Activated naive CD4-positive, alpha-beta T cell treated with anti-CD3 and anti-CD28 coated beads, Interleukin-2, amount 50 U/mL, for 72 hours (primary cell): Measurements from ENCODE around the gene LBHD1. TPM values are rescaled to one million over a fixed set of nuclear protein-coding genes. Genes with fewer than 3 reads are reported as not detected.
"Not testable (repeated sequence)": the region's sequence is repeated elsewhere in the genome, so short reads cannot be mapped to it uniquely, and the experiment has no call there.

Experiments
- ATAC-seq, 2 donors: fragments of 150-1000 bp; cut with Tn5 transposase; 2 replicates each; pipeline ENCODE4 v1.10.0; 2021; ENCODE audit warnings: mild to moderate bottlenecking in 2 of 2, moderate library complexity in 2 of 2
- DNase-seq, 2 donors: peaks; one replicate each; pipeline ENCODE4 v3.0.0; 2021 to 2022; ENCODE audit warnings: low spot score in 2 of 2
- H3K27ac Mint-ChIP-seq, 2 donors: one replicate each; pipeline ENCODE4 v1.8.0; 2022; ENCODE audit warnings: mild to moderate bottlenecking in 2 of 2, mixed read lengths in 2 of 2
- H3K36me3 Mint-ChIP-seq, 2 donors: one replicate each; pipeline ENCODE4 v1.8.0; 2022; ENCODE audit warnings: mixed read lengths in 2 of 2
- H3K9me3 Mint-ChIP-seq, 2 donors: one replicate each; pipeline ENCODE4 v1.8.0; 2022; ENCODE audit warnings: mixed read lengths in 2 of 2
- total RNA-seq, 2 donors: library from RNA; stranded (reverse); gene quantifications; one replicate each; pipeline ENCODE4 v1.2.3, GENCODE V29; 2022

LBHD1 gene
- total RNA-seq, 2 donors from 2014 or later, result 16.6 to 24.3 TPM

DNA sequence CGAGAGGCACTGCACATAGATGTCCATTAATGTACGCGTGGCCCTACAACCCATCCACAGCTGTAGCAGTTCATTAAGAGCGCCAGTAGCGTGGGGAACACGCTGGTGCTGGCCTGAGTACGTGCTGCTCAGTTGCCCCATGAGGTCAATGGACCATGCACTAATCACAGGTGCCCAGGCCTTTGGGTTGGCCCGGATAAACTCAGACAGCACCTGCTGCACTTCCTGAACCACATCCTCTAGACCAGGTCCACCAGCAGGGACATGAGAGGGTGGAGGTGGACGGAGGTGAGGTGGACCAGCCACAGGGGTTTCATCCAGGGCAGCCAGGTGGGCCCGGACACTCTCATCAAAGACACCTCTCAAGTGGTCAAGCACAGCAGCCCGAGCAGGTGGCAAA is 22.6 kb downstream of the LBHD1 start:
- H3K36me3 Mint-ChIP-seq, result peaks cover 19 to 20% of the 10 kb centered on the region in 2 donors
- no peak for DNase-seq
- H3K27ac Mint-ChIP-seq, result no peak overlapping the region
- ATAC-seq, result no peak
- no peaks in the 10 kb centered on the region for H3K9me3 Mint-ChIP-seq

- no peak for DNase-seq
- H3K36me3 Mint-ChIP-seq, result peaks cover 19 to 20% of the 10 kb centered on the region in 2 donors
- H3K9me3 Mint-ChIP-seq, result no peaks in the 10 kb centered on the region
- no peak overlapping the region for H3K27ac Mint-ChIP-seq
- ATAC-seq, result no peak
Measured at GRCh38 chr11:62648967-62649364, 23.1 kb downstream of the LBHD1 start.

GRCh38 chr11:62648185-62648966 is 23.7 kb downstream of the LBHD1 start:
- no peaks in the 10 kb centered on the region for H3K9me3 Mint-ChIP-seq
- no peak for DNase-seq
- peaks cover 18 to 19% of the 10 kb centered on the region in 2 donors for H3K36me3 Mint-ChIP-seq
- ATAC-seq, result no peak
- no peak overlapping the region for H3K27ac Mint-ChIP-seq

DNA sequence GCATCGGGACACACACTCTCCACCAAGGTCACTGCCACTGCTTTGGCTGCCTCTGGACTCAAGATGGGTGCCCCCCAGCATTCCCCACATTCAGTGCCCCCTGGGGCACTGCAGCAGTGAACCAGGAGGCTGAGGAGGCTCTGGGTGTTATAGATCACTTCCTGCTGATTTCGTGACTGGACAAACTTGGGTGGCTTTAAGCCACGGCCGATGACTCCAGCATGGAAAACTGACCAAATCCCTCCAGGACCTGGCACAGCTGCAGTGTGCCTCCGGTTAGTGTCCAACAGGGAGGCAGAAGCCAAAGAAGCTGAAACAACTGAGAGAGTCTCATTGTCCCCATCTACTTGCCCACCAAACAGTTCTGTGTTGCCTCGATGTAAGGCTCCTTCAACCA is 24.5 kb downstream of the LBHD1 start:
- DNase-seq (no peak), ATAC-seq (no peak)
- Mint-ChIP-seq H3K9me3 (no peaks in the 10 kb centered on the region), H3K27ac (no peak overlapping the region), H3K36me3 (peaks cover 14 to 21% of the 10 kb centered on the region in 2 donors)

GRCh38 chr11:62646825-62647608 is 25.1 kb downstream of the LBHD1 start:
- Mint-ChIP-seq H3K36me3 (peaks cover 12 to 17% of the 10 kb centered on the region in 2 donors), H3K27ac (peak overlapping the region; percentile 92 to 98), H3K9me3 (no peaks in the 10 kb centered on the region)
- no peak for DNase-seq
- ATAC-seq, result peak; percentile 0 to 3

DNA sequence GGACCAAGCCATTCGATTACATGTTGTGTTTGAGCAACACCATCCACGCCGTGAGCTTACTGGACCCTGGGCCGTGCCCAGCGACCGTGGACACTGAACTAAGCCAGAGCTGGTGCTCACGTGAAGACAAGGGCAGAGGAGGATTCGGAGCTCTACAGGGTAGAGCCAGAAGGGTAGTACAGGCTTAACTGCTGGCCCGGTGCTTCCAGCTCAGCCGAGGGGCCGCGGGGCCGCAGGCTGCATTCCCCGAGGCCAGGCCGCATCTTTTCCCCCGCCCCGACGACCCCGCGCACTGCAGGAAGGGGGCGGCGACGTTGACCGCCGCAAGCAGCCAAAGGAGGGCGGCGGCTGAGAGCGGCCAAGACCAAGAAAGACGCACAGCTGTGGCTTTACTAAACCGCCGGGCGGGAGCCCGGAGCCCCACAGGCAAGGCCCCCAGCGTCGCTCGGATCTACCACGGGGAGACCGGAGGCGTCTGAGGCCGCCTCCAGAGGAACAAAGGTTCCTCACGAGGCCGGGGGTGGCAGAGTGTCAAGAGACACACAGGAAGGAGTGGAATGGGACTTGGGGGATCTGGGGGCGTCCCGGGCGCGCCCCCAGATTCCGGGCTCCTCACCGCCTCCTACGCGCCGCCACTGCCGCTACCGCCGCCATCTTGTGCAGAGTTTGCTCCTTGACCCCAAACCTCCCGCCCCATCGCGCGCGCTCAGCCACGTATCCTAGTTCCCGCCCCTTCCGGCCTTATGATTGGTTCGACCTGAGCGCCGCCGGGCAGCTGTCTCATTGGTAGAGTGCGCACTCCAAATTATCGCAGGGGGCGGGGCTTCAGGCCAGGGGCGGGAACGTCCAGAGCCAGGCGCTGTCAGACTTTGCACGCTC is 25.9 kb downstream of the LBHD1 start, which contains the start of gene GANAB:
GANAB (minus strand) TSS at position 668 of the 879 bp plus-strand sequence; CDS start at position 654, 14 bp downstream.
- DNase-seq (peak; percentile 98), ATAC-seq (peak; percentile 99 to 100)
- H3K27ac Mint-ChIP-seq, result peak within 1 kb of the TSS; percentile 92 to 98
- H3K36me3 Mint-ChIP-seq, result peaks cover 12 to 17% of the 10 kb centered on the region in 2 donors
- H3K9me3 Mint-ChIP-seq, result no peaks in the 10 kb centered on the region

DNA sequence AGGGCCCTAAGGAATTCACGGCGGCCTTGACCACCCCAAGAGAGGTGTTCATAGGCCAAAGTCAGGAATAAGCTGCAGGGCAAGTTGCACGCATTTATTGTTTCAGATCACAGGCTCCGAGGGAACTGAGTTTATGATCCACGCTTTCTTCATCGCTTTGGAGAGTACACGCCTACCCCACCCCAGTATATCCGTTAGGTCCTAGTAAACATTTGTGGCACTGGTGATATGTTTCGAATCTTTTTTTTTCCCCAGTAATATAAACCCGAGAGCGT is 26.5 kb downstream of the LBHD1 start:
- peak overlapping the region; percentile 92 to 98 for H3K27ac Mint-ChIP-seq
- no peaks in the 10 kb centered on the region for H3K9me3 Mint-ChIP-seq
- DNase-seq (no peak), ATAC-seq (no peak)
- peaks cover 12 to 22% of the 10 kb centered on the region in 2 donors for H3K36me3 Mint-ChIP-seq

DNA sequence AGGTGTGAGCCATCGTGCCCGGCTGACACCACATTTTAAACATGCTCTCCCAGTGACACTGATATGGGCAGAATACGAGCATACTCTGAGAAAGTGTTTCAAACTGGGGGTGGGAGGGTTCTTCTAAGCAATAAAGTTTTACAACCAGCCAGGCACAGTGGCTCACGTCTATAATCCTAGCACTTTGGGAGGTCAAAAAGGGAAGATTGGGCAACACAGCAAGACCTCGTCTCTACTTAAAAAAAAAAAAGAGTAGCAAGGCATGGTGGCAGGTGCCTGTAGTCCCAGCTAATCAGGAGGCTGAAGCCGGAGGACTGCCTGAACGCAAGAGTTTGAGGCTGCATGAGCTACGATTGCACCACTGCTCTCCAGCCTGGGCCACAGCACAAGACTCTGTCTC is 27.8 kb downstream of the LBHD1 start:
- no peak for DNase-seq
- Mint-ChIP-seq H3K36me3 (peaks cover 18 to 25% of the 10 kb centered on the region in 2 donors), H3K9me3 (peaks cover 0 to 5% of the 10 kb centered on the region in 2 donors), H3K27ac (peak overlapping the region; percentile 40 to 92)
- no peak for ATAC-seq

GRCh38 chr11:62632492-62632891 is 39.6 kb downstream of the LBHD1 start:
- Mint-ChIP-seq H3K36me3 (peaks cover 27 to 43% of the 10 kb centered on the region in 2 donors), H3K27ac (peak overlapping the region; percentile 62 to 72), H3K9me3 (no peaks in the 10 kb centered on the region)
- ATAC-seq (no peak), DNase-seq (no peak)

DNA sequence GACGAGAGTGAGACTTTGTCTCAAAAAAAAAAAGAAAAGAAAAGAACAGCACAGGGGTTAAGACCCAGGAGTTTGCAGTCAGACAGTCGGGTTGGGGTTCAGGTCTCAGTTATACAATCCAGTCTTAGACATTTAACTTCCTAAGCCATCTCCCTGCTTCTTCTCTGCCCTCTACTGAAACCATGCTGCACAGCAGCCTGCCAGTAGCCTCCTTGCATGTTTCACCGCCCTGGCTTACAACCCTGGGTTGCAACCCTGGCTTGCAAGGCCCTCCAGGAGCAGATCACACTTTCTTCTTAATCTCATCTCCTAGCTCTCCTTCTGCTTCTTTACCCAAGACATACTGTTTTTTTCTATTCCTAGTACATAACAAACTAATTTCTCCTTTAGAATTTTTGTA is 44.4 kb downstream of the LBHD1 start:
- no peak for DNase-seq
- Mint-ChIP-seq H3K27ac (peak overlapping the region in 1 of 2 donors; percentile 79), H3K36me3 (peaks cover 23 to 34% of the 10 kb centered on the region in 2 donors), H3K9me3 (no peaks in the 10 kb centered on the region)
- ATAC-seq, result no peak

DNA sequence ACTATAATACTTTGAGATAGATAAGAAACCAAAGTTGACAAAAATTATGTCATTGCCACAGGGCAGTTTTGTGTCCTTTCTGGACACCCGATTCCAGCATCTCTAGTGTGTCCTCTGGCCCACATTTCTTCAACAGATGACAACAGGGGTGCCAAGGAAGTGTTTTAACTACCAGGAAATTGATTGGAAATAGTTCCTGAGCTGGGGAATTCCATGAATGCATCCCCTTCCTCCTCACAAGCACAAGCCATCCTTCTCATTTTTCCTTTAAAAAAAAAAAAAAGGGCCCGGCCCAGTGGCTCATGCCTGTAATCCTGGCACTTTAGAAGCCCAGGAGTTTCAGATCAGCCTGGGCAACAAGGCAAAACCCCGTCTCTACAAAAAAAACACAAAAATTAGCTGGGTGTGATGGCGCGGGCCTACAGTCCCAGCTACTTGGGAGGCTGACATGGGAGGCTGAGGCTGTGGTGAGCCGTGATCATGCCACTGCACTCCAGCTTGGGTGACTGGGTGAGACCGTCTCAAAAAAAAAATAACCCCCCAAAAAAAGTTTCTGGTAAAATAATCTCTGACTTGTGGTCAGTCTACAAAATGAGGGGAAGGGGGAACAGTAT is 49.5 kb downstream of the LBHD1 start:
- Mint-ChIP-seq H3K9me3 (no peaks in the 10 kb centered on the region), H3K36me3 (peaks cover 21 to 31% of the 10 kb centered on the region in 2 donors), H3K27ac (peak overlapping the region; percentile 91 to 92)
- no peak for DNase-seq
- ATAC-seq, result no peak

GRCh38 chr11:62621567-62622470 is 50.2 kb downstream of the LBHD1 start, which contains the start of gene B3GAT3:
B3GAT3 (minus strand) TSS chr11:62621986; CDS start chr11:62621947, 39 bp downstream.
- no peaks in the 10 kb centered on the region for H3K9me3 Mint-ChIP-seq
- H3K27ac Mint-ChIP-seq, result peak within 1 kb of the TSS; percentile 92 to 98
- peak; percentile 94 to 95 for ATAC-seq
- H3K36me3 Mint-ChIP-seq, result peaks cover 21 to 27% of the 10 kb centered on the region in 2 donors
- DNase-seq, result peak; percentile 91 to 99

DNA sequence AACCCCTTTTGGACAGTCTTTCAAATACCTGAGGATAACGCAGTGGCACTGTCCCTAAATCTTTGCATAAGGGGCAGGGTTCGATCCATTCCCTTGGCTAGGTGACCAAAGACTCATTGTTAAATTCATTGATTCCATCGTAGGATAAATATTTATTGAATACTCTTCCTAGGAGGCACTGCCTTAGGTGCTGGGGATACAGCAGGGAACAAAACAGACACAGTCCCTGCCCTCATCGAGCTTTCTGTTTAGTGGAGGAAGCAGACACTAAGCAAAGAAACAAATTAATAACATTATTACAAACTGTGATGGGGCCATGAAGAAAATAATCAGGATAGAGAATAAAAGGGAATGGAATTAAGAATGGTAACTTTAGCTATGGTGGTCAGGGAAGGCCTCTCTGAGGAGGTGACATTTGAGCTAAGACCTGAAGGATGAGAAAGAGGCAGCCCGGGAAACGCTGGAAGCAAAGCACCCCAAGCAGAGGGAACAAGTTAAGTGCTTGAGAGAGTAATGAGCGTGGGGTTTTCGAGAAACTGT is 51.0 kb downstream of the LBHD1 start:
- peak overlapping the region; percentile 92 to 98 for H3K27ac Mint-ChIP-seq

DNA sequence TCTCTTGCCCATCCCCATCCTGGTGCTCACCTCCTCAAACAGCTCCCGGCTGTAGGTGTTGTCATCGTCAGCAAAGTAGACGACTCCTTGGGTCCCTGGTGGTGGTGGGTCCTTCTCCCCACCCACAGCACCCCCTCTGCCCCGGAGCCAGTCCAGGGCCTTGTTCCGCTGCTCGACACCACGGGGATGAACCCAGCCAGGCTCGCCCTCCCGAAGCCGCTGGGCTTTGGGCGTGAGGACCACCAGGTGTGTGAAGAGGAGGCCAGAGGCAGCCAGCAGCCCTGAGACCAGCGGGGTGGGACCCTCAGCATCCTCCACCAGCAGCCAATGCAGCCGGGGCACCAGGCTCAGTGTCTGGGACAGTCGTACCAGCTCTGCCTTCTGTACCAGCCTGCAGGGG is 55.1 kb downstream of the LBHD1 start:
- H3K9me3 Mint-ChIP-seq, DNase-seq, ATAC-seq: not testable (repeated sequence)
- Mint-ChIP-seq H3K36me3 (peaks cover 16 to 19% of the 10 kb centered on the region in 2 donors), H3K27ac (peak overlapping the region in 1 of 2 donors; percentile 30)

More for the DNA sequence above, 51.0 kb downstream of the LBHD1 start:
- H3K9me3 Mint-ChIP-seq, result no peaks in the 10 kb centered on the region
- DNase-seq (no peak), ATAC-seq (no peak)
- peaks cover 19 to 20% of the 10 kb centered on the region in 2 donors for H3K36me3 Mint-ChIP-seq

DNA sequence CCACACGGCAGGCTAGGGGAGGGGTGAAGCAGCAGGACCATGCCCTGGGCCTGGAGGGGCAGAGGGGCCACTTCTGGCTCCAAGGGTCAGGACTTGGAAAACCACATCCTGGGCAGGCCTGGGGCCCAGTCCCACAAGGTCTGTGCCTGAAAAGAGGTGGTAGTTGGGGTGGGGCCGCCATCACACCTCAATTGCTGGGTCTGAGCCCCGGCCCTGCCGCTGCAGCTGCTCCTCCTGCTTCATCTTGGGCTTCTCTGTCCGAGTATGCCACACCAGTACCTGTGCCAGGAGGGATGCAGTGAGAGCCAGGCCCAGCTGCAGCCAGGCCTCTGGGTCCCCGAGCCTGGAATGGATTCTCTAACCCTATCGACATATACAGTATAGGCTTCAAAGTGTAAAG is 56.5 kb downstream of the LBHD1 start:
- H3K36me3 Mint-ChIP-seq, result peaks cover 13 to 16% of the 10 kb centered on the region in 2 donors
- no peak for DNase-seq
- peak overlapping the region in 1 of 2 donors; percentile 86 for H3K27ac Mint-ChIP-seq
- H3K9me3 Mint-ChIP-seq, result no peaks in the 10 kb centered on the region
- no peak for ATAC-seq
